Heart left ventricle (tissue), 13 donors: ENCODE results near the gene PILRA.

Experiments
- CTCF ChIP-seq, 12 donors: fragments of 200-600 bp; sonication (generic) in 4 of 12; IDR thresholded peaks; one replicate each; pipeline versions ENCODE4 v1.5.0 to v1.8.0; 2018 to 2022; ENCODE audit warnings: antibody characterized with exemption in 12 of 12, mild to moderate bottlenecking in 5 of 12
- POLR2A ChIP-seq, 2 donors: fragments of 450-650 bp; IDR thresholded peaks; one replicate each; pipeline ENCODE4 v1.6.1; 2017; ENCODE audit warnings: antibody characterized with exemption in 2 of 2, mild to moderate bottlenecking in 2 of 2, moderate library complexity in 2 of 2
- donor health status: ischemic (EF 13 %, LVEDD 7.1; RV severe dilation, severe dysfunction).
- donor health status: DM: no; HTN: yes; CAD: no.
- donor health status: DM: no; HTN: no; CAD: no.
- donor health status: ischemic (EF 25% LVEDD 6.9; RV normal size, moderate dysfunction).
- donor health status: ischemic (EF 25% LVEDD 5.7; RV mildly dilated, moderate dysfunction).
- donor health status: ischemic (EF 35%, LVEDD 5.7; RV mildly dilated, moderate dysfunction).
- donor health status: nonischemic (EF 11% LVEDD 7.7; RV severe dilation, severe dysfunction).
- donor health status: DM: yes; HTN: yes; CAD: no.
- donor health status: PGD.
- donor health status: ischemic (EF 29% LVEDD 5.4; RV normal size, mild dysfunction).
- donor health status: nonischemic (EF 23%, LVEDD 6.1; RV moderate dilation, normal function).

- TF ChIP-seq POLR2A (IDR thresholded peaks at IDR 0.05) = no peak
- TF ChIP-seq CTCF (IDR thresholded peaks at IDR 0.05) = no peak
These were observed 6.1 kb upstream of the PILRA start for GRCh38 chr7:100367251-100367620.
